CD1c-positive myeloid dendritic cell (primary cell): Measurements from ENCODE around the gene GSPT2.
"Not testable (repeated sequence)": the region's sequence is repeated elsewhere in the genome, so short reads cannot be mapped to it uniquely, and the experiment has no call there.

Experiments
- DNase-seq: peaks from one replicate; pipeline ENCODE4 v3.0.0-alpha.2; 2016; ENCODE audit errors: extremely low spot score

GSPT2 gene

GRCh38 chrX:51743179-51743957 is at the start of gene GSPT2:
Gene GSPT2 (plus strand): TSS chrX:51743442. CDS start chrX:51743627, 185 bp downstream.
- DNase-seq = peak; percentile 47

DNA sequence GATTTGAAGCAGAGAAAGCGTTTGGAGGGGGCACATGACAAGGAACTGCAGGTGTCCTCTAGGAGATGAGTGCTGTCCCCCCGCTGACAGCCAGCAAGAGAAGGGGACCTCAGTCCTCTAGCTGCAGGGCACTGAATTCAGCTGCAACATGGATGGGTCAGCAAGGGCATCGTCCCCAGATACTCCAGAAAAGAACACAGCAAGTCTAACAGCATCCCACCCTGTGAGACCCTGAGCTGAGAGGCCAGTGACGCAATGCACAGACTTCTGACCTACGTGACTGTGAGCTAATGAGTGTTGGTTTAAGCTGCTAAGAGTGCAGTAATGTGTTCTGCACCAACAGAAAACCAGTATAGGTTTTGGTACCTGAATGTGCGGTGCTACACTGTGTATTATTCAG is 49.0 kb upstream of the GSPT2 start:
- no peak for DNase-seq

DNA sequence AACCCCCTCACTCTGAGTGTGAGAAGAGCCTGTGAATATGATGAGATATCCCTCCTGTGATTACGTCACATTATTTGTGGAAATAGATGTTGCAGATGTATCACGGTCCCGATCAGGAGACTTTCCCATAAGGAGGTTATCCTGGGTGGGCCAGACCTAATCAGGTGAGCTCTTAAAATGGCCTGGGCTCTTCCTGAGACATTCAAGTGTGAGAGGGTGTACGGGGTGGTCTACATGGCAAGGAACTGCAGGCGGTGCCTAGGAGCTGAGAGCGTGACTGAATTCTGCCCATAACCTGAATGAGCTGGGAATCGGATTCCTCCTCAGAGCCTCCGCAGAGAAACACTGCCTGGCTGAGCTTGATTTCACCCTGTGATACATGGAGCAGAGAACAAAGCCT is 45.8 kb upstream of the GSPT2 start:
- DNase-seq = no peak

DNA sequence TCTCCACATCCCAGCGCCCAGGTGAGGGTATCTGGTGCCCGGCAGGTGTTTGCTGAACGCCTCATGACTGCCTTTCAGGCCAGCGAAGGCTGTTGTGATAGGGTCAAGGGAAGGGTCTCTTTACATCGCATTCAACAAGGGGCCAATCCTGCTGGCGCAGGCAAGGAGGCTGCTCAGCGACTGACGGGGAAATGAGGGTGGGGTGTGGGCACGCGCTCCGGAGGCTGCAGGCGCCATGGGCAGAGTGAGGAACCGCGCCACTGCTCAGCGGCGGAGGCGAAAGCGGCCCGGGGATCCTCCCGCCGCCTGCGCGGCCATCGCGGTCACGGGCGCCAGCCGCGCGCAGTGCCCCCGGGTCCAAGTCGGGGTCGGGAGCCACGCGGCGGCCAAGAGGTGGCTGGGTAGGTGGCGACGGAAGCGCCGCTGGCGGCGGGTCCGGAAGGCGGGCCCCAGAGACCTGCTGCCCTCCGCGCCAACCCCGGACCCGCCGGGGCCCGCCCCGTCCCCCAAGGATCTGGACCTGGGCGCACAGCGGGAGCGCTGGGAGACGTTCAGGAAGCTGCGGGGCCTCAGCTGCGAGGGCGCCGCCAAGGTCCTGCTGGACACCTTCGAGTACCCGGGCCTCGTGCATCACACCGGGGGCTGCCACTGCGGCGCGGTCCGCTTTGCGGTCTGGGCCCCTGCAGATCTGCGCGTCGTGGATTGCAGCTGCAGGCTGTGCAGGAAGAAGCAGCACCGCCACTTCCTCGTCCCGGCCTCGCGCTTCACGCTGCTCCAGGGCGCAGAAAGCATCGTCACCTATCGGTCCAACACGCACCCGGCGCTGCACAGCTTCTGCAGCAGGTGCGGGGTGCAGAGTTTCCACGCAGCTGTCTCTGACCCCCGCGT is 32.7 kb upstream of the GSPT2 start, which contains the start of gene CENPVL1:
CENPVL1 (plus strand) TSS at position 236 of the 888 bp plus-strand sequence; CDS start at position 236, 0 bp downstream.
- DNase-seq = not testable (repeated sequence)

DNA sequence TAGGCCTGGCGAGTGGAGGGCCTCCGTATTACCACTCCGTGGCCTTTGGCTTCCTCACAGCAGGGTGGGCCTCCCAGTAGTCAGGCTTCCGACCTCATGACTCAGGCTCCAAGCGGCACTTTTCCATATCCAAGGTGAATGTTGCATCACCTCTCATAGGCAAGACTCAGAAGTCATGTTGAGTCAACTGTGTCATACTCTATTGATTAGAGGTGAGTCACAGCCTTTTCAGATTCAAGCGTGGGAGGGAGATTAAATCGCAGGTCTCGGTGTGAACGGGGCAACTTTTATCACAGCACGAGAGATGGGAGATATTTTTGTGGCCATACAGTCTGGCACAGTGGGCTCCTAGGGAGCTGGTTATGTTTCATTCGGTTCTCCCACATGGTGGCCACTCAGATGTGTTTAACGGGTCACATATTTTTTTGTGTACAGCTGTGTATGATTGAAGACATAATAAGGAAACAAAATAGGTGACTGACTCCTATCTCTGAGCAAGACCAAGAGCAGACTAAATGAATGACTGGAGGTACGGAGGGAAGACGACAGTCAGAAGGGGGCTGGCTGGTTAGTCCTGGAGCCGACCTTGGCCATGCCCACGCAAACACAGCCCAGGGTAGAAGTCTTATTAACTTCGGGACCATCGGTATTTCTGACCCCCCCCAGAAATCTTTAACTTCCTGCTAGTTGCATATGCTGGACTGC is 30.1 kb upstream of the GSPT2 start:
- not testable (repeated sequence) for DNase-seq

GRCh38 chrX:51728202-51728601 is 15.0 kb upstream of the GSPT2 start:
- no peak for DNase-seq

GRCh38 chrX:51737091-51737490 is 6.2 kb upstream of the GSPT2 start:
- DNase-seq = peak; percentile 30

DNA sequence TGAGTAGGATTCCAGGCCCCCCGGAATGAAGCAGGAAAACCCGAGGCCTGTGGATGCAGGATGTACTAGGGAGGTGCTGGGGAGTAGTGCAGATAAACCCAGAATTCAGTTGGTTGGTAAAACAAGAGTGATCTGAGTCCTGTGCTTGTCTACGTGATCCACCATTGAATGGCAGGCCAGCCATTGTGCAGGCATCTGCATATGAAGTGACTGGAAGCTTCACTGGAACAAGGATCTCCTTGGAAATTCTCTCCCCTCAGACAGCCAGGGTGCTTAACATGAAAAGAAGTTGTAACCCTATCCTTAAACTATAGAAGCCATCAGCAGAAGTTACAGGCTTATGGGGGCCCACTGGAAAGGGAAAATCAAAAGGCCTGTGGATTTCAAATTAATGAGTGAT is 656 bp upstream of the GSPT2 start:
- no peak for DNase-seq

DNA sequence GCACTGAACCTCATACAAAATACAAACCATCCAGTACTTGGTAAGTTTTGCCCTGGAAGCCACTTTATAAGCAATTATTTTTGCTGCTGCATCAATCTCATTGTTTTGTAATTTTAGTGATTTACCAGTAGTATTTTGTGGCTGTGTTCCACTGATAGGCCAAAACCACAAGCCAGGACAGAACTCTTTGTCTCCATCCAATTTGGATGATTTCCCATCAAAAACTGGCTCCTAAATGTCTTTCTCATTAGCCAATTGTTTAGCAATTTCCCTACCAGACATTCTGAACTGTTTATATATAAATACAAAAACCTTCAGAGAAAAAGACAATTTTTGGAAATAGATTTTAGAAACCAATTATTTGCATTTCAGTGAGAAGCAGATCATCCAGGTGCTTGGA is 4.4 kb downstream of the GSPT2 start:
- no peak for DNase-seq

DNA sequence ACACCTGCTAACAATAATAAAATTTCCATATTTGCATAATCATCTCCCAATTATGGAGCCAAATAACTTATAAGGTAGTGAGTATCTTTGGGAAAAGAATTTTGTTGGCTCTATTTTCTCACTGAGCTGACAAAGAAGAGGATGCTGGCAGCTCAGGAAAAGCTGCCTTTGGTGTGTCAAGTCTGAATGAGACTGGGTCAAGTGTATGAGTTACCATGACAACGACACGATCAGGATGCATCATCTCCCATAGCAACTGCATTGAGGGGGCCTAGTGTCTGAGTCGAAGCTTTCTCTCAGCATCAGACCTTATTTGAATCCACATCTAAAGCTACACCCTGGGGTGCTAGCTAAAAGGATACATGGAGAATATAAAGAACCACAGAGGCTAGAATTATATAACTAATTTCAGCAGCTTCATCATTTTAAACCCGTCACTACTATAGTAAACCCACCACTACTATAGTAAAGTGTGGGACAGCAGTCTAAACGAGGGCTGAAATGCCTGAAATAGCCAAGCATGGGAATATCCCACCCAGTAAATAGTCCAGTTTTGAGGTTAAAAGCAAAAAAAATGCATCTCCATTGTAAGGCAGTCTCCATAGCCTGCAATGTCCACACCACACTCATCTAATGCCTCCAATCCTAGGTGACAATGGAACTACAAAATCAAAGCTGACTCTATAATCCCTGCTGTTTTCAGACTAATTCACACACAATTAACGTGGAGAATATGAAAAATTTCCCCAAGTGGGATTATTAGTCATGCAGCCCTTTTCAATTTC is 16.0 kb downstream of the GSPT2 start:
- no peak for DNase-seq

GRCh38 chrX:51760657-51761056 is 17.4 kb downstream of the GSPT2 start:
- DNase-seq = no peak

DNA sequence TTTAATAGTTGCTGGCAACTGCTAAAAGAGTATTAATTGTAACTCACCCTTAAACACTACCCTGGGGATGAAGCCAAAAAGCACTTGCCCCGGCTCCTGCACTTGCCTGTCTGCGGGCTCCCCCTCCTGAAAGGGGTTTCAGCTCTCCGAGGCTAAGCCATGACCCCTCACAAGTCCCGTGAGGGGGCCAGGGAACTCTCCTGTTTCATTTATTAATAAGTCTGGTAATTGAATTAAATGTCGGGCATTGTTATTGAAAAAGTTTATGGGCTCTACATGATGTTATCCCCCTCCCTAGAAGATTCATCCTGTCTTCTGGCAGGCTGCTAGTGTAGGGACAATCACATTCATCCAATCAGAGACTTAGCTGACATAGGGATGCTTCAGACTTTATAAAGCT is 23.3 kb downstream of the GSPT2 start:
- DNase-seq = no peak

- no peak for DNase-seq
These were observed 33.6 kb downstream of the GSPT2 start for GRCh38 chrX:51776851-51777250.

DNA sequence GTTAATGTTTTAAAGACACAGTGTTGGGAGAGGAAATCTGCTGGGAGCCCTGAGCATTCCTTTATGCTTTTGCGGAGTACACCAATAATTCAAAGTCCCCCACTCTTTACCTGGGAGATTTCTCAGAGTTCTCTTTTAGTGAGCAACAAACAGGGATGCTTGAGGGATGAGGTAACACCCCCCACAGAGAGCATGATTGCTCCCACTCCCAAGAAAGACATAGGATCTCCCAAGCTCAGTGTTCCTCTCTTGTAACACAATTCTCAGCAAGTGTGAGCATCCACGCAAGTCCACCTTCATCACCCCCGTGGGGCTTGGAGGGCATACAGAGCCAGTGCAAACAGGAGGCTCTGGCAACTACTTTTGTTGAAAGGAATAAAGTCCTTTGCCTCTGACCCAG is 36.1 kb downstream of the GSPT2 start:
- DNase-seq = no peak

GRCh38 chrX:51795136-51795535 is 51.9 kb downstream of the GSPT2 start:
- DNase-seq = no peak
